ENCODE results near the gene MRGPRF.
"Not testable (repeated sequence)": the region's sequence is repeated elsewhere in the genome, so short reads cannot be mapped to it uniquely, and the experiment has no call there.

Gene MRGPRF

GRCh38 chr11:68992743-68993255 is 20.2 kb downstream of the MRGPRF start:
- DNase-seq (ENCODE audit: extremely low read depth in 1 of 2, low read depth in 1 of 2): no peak

- no peak for DNase-seq (ENCODE audit: extremely low read depth in 1 of 2, low read depth in 1 of 2)
Observed at GRCh38 chr11:68990995-68991780, 21.9 kb downstream of the MRGPRF start.

- no peak for DNase-seq (ENCODE audit: extremely low read depth in 1 of 2, low read depth in 1 of 2)
Observed at GRCh38 chr11:68989936-68990606, 23.0 kb downstream of the MRGPRF start.

- no peak for DNase-seq (ENCODE audit: extremely low read depth in 1 of 2, low read depth in 1 of 2)
Observed at GRCh38 chr11:68988491-68988890, 24.6 kb downstream of the MRGPRF start.

- DNase-seq (ENCODE audit: extremely low read depth in 1 of 2, low read depth in 1 of 2): no peak
Observed at GRCh38 chr11:68987211-68987610, 25.8 kb downstream of the MRGPRF start.

GRCh38 chr11:68983801-68984200 is 29.2 kb downstream of the MRGPRF start:
- no peak for DNase-seq (ENCODE audit: extremely low read depth in 1 of 2, low read depth in 1 of 2)

- DNase-seq (ENCODE audit: extremely low read depth in 1 of 2, low read depth in 1 of 2): no peak
Observed at GRCh38 chr11:68982134-68982533, 30.9 kb downstream of the MRGPRF start.

- no peak for DNase-seq (ENCODE audit: extremely low read depth in 1 of 2, low read depth in 1 of 2)
Observed at GRCh38 chr11:68980776-68981065, 32.3 kb downstream of the MRGPRF start, which contains the start of gene MRGPRD. Gene MRGPRD (minus strand): TSS chr11:68980986. CDS start chr11:68980986, 0 bp downstream.

- DNase-seq (ENCODE audit: extremely low read depth in 1 of 2, low read depth in 1 of 2): no peak
Observed at GRCh38 chr11:68979931-68980775, 32.9 kb downstream of the MRGPRF start.

- no peak for DNase-seq (ENCODE audit: extremely low read depth in 1 of 2, low read depth in 1 of 2)
Observed at GRCh38 chr11:68978931-68979594, 34.0 kb downstream of the MRGPRF start.

GRCh38 chr11:68978626-68978930 is 34.5 kb downstream of the MRGPRF start:
- no peak for DNase-seq (ENCODE audit: extremely low read depth in 1 of 2, low read depth in 1 of 2)

GRCh38 chr11:68977781-68978625 is 35.0 kb downstream of the MRGPRF start:
- DNase-seq (ENCODE audit: extremely low read depth in 1 of 2, low read depth in 1 of 2): no peak

- no peak for DNase-seq (ENCODE audit: extremely low read depth in 1 of 2, low read depth in 1 of 2)
Observed at GRCh38 chr11:68976563-68976962, 36.5 kb downstream of the MRGPRF start.

- no peak for DNase-seq (ENCODE audit: extremely low read depth in 1 of 2, low read depth in 1 of 2)
Observed at GRCh38 chr11:68976095-68976494, 37.0 kb downstream of the MRGPRF start.

GRCh38 chr11:68974421-68975194 is 38.4 kb downstream of the MRGPRF start:
- DNase-seq (ENCODE audit: extremely low read depth in 1 of 2, low read depth in 1 of 2): no peak

GRCh38 chr11:68973706-68974105 is 39.3 kb downstream of the MRGPRF start:
- DNase-seq (ENCODE audit: extremely low read depth in 1 of 2, low read depth in 1 of 2): not testable (repeated sequence)

GRCh38 chr11:68973219-68973618 is 39.8 kb downstream of the MRGPRF start:
- no peak for DNase-seq (ENCODE audit: extremely low read depth in 1 of 2, low read depth in 1 of 2)

GRCh38 chr11:68970921-68971636 is 42.0 kb downstream of the MRGPRF start:
- no peak for DNase-seq (ENCODE audit: extremely low read depth in 1 of 2, low read depth in 1 of 2)

- no peak for DNase-seq (ENCODE audit: extremely low read depth in 1 of 2, low read depth in 1 of 2)
Observed at GRCh38 chr11:68969386-68969785, 43.7 kb downstream of the MRGPRF start.
